ENCODE results near the gene HTT.

HTT gene

DNA sequence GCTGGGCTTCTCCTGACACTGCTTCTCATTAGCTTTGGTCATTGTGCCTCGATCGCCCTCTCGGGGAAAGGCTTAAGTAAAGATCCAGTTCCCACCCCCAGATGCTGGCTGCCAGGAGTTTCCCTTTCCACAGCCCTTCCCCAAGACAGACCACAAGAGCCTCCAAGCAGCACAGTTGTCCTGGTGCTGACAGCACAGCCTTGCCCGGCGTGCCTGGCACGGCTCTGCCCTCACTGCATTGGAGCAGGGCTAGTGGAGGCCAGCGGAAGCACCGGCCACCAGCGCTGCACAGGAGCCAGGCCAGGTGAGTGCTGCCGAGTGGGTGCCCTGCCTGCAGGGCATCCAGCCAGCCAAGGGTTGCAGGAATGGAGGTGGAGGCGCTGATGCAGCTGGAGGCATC lies 164.8 kb downstream of the HTT start:
- Mint-ChIP-seq H3K27ac (no peak overlapping the region), H3K4me1 (ENCODE audit: low read depth) (no peaks in the 10 kb centered on the region), H3K27me3 (no peaks in the 10 kb centered on the region), H3K4me3 (no peak overlapping the region), H3K36me3 (ENCODE audit: low read depth) (peaks cover 99% of the 10 kb centered on the region), H3K9me3 (no peaks in the 10 kb centered on the region)
- intact Hi-C loops (cut with micrococcal nuclease), result no loop called here

DNA sequence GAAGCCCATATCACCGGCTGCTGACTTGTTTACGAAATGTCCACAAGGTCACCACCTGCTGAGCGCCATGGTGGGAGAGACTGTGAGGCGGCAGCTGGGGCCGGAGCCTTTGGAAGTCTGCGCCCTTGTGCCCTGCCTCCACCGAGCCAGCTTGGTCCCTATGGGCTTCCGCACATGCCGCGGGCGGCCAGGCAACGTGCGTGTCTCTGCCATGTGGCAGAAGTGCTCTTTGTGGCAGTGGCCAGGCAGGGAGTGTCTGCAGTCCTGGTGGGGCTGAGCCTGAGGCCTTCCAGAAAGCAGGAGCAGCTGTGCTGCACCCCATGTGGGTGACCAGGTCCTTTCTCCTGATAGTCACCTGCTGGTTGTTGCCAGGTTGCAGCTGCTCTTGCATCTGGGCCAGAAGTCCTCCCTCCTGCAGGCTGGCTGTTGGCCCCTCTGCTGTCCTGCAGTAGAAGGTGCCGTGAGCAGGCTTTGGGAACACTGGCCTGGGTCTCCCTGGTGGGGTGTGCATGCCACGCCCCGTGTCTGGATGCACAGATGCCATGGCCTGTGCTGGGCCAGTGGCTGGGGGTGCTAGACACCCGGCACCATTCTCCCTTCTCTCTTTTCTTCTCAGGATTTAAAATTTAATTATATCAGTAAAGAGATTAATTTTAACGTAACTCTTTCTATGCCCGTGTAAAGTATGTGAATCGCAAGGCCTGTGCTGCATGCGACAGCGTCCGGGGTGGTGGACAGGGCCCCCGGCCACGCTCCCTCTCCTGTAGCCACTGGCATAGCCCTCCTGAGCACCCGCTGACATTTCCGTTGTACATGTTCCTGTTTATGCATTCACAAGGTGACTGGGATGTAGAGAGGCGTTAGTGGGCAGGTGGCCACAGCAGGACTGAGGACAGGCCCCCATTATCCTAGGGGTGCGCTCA lies 165.8 kb downstream of the HTT start:
- Mint-ChIP-seq H3K27ac (no peak overlapping the region), H3K9me3 (no peaks in the 10 kb centered on the region), H3K4me3 (no peak overlapping the region), H3K27me3 (no peaks in the 10 kb centered on the region), H3K36me3 (ENCODE audit: low read depth) (peaks cover 99% of the 10 kb centered on the region), H3K4me1 (ENCODE audit: low read depth) (no peaks in the 10 kb centered on the region)
- intact Hi-C loops (cut with micrococcal nuclease), result no loop called here

DNA sequence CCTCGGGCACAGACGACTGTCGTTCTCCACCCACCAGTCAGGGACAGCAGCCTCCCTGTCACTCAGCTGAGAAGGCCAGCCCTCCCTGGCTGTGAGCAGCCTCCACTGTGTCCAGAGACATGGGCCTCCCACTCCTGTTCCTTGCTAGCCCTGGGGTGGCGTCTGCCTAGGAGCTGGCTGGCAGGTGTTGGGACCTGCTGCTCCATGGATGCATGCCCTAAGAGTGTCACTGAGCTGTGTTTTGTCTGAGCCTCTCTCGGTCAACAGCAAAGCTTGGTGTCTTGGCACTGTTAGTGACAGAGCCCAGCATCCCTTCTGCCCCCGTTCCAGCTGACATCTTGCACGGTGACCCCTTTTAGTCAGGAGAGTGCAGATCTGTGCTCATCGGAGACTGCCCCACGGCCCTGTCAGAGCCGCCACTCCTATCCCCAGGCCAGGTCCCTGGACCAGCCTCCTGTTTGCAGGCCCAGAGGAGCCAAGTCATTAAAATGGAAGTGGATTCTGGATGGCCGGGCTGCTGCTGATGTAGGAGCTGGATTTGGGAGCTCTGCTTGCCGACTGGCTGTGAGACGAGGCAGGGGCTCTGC lies 166.5 kb downstream of the HTT start:
- Mint-ChIP-seq H3K27me3 (no peaks in the 10 kb centered on the region), H3K4me3 (no peak overlapping the region), H3K9me3 (no peaks in the 10 kb centered on the region), H3K27ac (no peak overlapping the region), H3K4me1 (ENCODE audit: low read depth) (peaks cover 3% of the 10 kb centered on the region), H3K36me3 (ENCODE audit: low read depth) (peaks cover 94% of the 10 kb centered on the region)
- intact Hi-C loops (cut with micrococcal nuclease), result no loop called here

DNA sequence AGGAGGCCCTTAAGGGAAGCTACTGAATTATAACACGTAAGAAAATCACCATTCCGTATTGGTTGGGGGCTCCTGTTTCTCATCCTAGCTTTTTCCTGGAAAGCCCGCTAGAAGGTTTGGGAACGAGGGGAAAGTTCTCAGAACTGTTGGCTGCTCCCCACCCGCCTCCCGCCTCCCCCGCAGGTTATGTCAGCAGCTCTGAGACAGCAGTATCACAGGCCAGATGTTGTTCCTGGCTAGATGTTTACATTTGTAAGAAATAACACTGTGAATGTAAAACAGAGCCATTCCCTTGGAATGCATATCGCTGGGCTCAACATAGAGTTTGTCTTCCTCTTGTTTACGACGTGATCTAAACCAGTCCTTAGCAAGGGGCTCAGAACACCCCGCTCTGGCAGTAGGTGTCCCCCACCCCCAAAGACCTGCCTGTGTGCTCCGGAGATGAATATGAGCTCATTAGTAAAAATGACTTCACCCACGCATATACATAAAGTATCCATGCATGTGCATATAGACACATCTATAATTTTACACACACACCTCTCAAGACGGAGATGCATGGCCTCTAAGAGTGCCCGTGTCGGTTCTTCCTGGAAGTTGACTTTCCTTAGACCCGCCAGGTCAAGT lies 167.5 kb downstream of the HTT start:
- Mint-ChIP-seq H3K36me3 (ENCODE audit: low read depth) (peaks cover 84% of the 10 kb centered on the region), H3K4me1 (ENCODE audit: low read depth) (peaks cover 6% of the 10 kb centered on the region), H3K9me3 (no peaks in the 10 kb centered on the region), H3K4me3 (no peak overlapping the region), H3K27ac (no peak overlapping the region), H3K27me3 (no peaks in the 10 kb centered on the region)
- intact Hi-C loops (cut with micrococcal nuclease), result no loop called here

DNA sequence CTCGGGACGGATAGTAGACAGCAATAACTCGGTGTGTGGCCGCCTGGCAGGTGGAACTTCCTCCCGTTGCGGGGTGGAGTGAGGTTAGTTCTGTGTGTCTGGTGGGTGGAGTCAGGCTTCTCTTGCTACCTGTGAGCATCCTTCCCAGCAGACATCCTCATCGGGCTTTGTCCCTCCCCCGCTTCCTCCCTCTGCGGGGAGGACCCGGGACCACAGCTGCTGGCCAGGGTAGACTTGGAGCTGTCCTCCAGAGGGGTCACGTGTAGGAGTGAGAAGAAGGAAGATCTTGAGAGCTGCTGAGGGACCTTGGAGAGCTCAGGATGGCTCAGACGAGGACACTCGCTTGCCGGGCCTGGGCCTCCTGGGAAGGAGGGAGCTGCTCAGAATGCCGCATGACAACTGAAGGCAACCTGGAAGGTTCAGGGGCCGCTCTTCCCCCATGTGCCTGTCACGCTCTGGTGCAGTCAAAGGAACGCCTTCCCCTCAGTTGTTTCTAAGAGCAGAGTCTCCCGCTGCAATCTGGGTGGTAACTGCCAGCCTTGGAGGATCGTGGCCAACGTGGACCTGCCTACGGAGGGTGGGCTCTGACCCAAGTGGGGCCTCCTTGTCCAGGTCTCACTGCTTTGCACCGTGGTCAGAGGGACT lies 168.8 kb downstream of the HTT start:
- Mint-ChIP-seq H3K4me3 (no peak overlapping the region), H3K27ac (no peak overlapping the region), H3K4me1 (ENCODE audit: low read depth) (peaks cover 6% of the 10 kb centered on the region), H3K36me3 (ENCODE audit: low read depth) (peaks cover 71% of the 10 kb centered on the region), H3K9me3 (no peaks in the 10 kb centered on the region), H3K27me3 (no peaks in the 10 kb centered on the region)
- intact Hi-C loops (cut with micrococcal nuclease), result no loop called here

DNA sequence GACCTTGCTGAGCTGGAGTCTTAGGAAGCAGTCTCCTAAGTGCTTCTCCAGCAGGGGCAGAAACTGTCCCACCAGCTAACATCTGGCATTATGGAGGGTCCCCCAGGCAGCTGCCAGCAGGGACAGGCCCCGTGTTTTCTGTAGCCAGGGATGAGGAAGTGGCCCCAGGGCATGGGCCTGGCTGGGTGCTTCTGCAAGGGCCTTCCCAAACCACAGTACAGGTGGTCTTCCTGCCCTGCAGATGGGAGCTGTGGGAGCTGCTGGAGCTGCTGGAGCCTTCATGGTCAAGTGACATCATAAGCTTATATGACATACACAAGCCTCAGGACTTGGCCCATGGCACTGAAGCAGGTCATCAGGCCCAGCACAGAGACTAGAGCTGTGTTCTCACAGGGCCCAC lies 169.5 kb downstream of the HTT start:
- intact Hi-C loops (cut with micrococcal nuclease), result no loop called here
- Mint-ChIP-seq H3K9me3 (no peaks in the 10 kb centered on the region), H3K36me3 (ENCODE audit: low read depth) (peaks cover 64% of the 10 kb centered on the region), H3K27me3 (no peaks in the 10 kb centered on the region), H3K4me1 (ENCODE audit: low read depth) (peaks cover 6% of the 10 kb centered on the region), H3K4me3 (no peak overlapping the region), H3K27ac (no peak overlapping the region)

DNA sequence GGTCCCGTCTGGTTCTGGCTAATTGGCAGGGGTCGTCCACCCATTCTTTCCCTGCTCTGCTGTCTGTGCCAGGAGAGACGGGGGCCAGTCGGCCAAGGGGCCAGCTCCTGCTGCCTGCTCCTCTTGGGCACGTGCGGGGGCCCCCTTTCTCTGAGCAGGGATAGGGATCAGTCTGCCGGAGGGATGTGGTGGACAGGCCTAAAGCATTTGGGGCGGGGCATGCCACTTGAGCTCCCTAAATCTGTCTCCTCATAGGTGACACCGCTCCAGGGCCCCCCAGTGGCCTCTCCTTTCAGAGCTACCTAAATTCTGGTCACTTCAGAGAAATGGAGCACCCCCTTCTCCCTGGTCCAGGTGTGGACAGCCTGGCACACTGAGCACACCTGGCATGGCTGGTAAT lies 170.3 kb downstream of the HTT start:
- Mint-ChIP-seq H3K36me3 (ENCODE audit: low read depth) (peaks cover 64% of the 10 kb centered on the region), H3K9me3 (no peaks in the 10 kb centered on the region), H3K27ac (no peak overlapping the region), H3K4me1 (ENCODE audit: low read depth) (peaks cover 6% of the 10 kb centered on the region), H3K27me3 (no peaks in the 10 kb centered on the region), H3K4me3 (no peak overlapping the region)
- intact Hi-C loops (cut with micrococcal nuclease), result no loop called here

DNA sequence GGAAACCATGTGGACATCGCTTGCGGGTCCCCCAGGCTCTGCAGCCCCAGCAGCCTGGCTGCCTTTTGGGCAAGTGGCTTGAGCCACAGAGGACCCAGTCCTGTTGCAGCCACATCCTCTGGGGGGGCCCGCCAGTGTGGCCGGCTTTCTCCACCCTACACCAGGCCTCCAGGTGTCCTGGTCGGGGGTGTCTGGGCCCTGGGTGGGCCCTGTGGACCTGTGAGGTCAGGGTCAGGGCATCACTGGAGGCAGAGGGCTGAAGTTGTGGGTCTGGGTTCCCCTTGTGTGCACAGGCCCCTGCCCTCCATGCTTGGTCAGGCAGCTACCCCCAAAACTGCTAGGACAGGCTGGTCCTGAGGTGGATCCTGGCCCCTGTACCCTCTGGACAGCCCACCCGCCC lies 171.2 kb downstream of the HTT start:
- H3K27me3 Mint-ChIP-seq, result no peaks in the 10 kb centered on the region
- H3K4me3 Mint-ChIP-seq, result no peak overlapping the region
- H3K4me1 Mint-ChIP-seq (ENCODE audit: low read depth), result peaks cover 6% of the 10 kb centered on the region
- intact Hi-C loops (cut with micrococcal nuclease), result no loop called here
- peak overlapping the region; percentile 50 for H3K27ac Mint-ChIP-seq
- H3K36me3 Mint-ChIP-seq (ENCODE audit: low read depth), result peaks cover 63% of the 10 kb centered on the region
- no peaks in the 10 kb centered on the region for H3K9me3 Mint-ChIP-seq

DNA sequence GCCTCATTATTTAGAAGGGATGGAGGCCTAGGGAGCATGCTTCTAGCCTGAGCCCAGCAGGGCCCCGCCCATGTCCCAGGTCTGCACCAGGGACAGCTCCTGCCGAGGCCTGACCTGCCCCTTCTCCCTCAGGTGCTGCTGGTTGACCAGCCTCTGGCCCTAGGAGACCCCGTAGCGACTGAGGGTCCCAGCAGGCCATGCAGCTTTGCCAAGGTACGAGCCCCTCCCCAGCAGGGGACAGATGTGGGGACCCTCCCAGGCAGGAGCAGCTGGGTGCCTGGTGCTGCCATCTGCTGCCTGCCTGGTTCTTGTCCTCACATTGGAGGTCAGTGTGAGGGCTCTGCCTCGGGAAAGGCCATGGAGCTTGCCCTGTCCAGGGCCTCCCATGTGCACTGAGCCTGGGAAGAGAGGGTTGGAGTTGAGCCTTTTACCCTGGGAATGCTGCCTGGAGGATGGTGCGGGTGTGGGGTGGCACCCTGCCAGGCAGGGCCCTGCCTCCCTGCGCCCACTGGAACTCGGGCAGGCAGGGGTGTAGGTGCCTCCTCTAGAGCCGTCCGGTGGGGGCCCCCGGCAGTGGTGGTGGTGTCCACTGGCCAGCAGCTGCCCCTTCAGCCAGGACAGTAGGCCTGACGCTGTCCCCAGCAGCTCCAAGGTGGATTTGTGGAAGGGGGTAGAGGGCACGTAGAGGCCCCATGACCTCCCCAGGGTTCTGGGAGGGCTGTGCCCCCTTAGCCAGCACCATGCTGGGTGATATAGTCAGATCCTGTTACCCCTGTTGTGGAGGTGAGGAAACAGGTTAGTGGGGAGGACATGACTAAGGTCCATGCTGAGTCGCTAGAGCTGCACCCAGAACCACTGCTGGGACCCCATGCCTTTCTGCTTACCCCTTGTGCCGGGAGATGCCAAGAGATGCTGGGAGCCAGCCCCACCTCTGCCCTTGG lies 172.2 kb downstream of the HTT start:
- intact Hi-C loops (cut with micrococcal nuclease), result no loop called here
- H3K27ac Mint-ChIP-seq, result peak overlapping the region; percentile 50
- no peaks in the 10 kb centered on the region for H3K9me3 Mint-ChIP-seq
- H3K27me3 Mint-ChIP-seq, result no peaks in the 10 kb centered on the region
- H3K4me3 Mint-ChIP-seq, result no peak overlapping the region
- peaks cover 6% of the 10 kb centered on the region for H3K4me1 Mint-ChIP-seq (ENCODE audit: low read depth)
- peaks cover 53% of the 10 kb centered on the region for H3K36me3 Mint-ChIP-seq (ENCODE audit: low read depth)

DNA sequence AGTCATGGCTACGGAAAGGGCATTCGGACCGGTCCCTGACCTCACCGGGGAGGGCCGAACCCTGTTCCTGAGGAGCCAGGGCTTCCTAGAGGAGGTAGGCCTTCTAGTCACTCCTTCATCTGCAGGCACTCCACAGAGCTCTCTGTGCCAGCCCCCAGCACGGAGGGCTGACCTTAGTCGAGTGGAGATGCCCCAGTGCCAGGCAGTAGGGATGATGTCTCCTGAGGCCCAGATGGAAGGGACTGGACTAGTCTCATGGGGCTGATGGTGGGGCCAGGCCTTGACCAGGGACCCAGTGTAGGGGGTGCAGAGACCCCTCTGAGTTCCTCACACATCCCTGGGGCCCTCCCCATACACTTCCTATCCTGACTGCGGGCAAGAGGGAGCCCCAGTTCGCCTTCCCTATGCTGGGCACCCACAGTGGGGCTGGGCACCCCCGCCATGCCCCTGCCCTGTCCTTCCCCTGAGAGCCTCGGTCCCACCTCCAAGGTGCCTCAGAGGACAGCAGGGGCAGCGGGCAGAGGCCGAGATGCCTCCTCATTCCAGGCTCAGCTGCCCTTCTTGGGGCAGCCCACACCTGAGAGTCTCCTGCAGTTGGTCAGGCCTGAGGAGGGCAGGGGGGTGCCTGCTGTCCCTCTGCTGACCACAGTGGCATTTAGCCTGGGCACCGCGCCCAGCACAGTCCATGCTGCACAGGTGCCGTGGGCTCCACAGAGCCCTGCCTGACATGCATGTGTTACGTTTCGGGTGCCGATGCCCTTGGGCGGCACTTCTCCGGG lies 173.1 kb downstream of the HTT start:
- Mint-ChIP-seq H3K36me3 (ENCODE audit: low read depth) (peaks cover 50% of the 10 kb centered on the region), H3K9me3 (no peaks in the 10 kb centered on the region), H3K27me3 (no peaks in the 10 kb centered on the region), H3K4me1 (ENCODE audit: low read depth) (peaks cover 6% of the 10 kb centered on the region), H3K27ac (no peak overlapping the region), H3K4me3 (no peak overlapping the region)
- intact Hi-C loops (cut with micrococcal nuclease), result no loop called here

GRCh38 chr4:3248178-3248480 lies 173.6 kb downstream of the HTT start:
- no peaks in the 10 kb centered on the region for H3K9me3 Mint-ChIP-seq
- H3K27me3 Mint-ChIP-seq, result no peaks in the 10 kb centered on the region
- no peak overlapping the region for H3K27ac Mint-ChIP-seq
- peaks cover 48% of the 10 kb centered on the region for H3K36me3 Mint-ChIP-seq (ENCODE audit: low read depth)
- no peak overlapping the region for H3K4me3 Mint-ChIP-seq
- peaks cover 6% of the 10 kb centered on the region for H3K4me1 Mint-ChIP-seq (ENCODE audit: low read depth)
- intact Hi-C loops (cut with micrococcal nuclease), result no loop called here

GRCh38 chr4:3248811-3249661 lies 174.6 kb downstream of the HTT start, which contains the start of gene MSANTD1:
Gene MSANTD1 (plus strand): TSS chr4:3249159. CDS start chr4:3249223, 64 bp downstream.
- no peak within 1 kb of the TSS for H3K4me3 Mint-ChIP-seq
- H3K27ac Mint-ChIP-seq, result no peak within 1 kb of the TSS
- peaks cover 6% of the 10 kb centered on the region for H3K4me1 Mint-ChIP-seq (ENCODE audit: low read depth)
- intact Hi-C loops (cut with micrococcal nuclease), result no loop called here
- no peaks in the 10 kb centered on the region for H3K9me3 Mint-ChIP-seq
- no peaks in the 10 kb centered on the region for H3K27me3 Mint-ChIP-seq
- H3K36me3 Mint-ChIP-seq (ENCODE audit: low read depth), result peaks cover 49% of the 10 kb centered on the region

Data from dendritic cell treated with granulocyte-macrophage colony-stimulating factor and Interleukin-4, amounts not matched to agents 40 ng/mL and 50 ng/mL, for 4 days (primary cell).